A673 (cell line): ENCODE measurements around the gene SDHC.

ENCODE experiments used
- EZH2 ChIP-seq: fragments of 200-600 bp; sonication (generic); IDR thresholded peaks from 2 replicates; pipeline ENCODE4 v1.6.1; 2017; ENCODE audit warnings: borderline replicate concordance, low read depth, mild to moderate bottlenecking, mixed read lengths, antibody characterized with exemption, low read length; ENCODE audit not compliant: poor library complexity, severe bottlenecking
- TF ChIP-seq, protein P1 (sequence below): fragments of 300-800, 200-600 bp; sonication (generic); conservative IDR thresholded peaks from 2 replicates; pipeline ENCODE4 v1.5.1; 2017; ENCODE audit warnings: low read depth, mild to moderate bottlenecking, antibody characterized with exemption, low read length, moderate library complexity, mixed read lengths

DNA sequence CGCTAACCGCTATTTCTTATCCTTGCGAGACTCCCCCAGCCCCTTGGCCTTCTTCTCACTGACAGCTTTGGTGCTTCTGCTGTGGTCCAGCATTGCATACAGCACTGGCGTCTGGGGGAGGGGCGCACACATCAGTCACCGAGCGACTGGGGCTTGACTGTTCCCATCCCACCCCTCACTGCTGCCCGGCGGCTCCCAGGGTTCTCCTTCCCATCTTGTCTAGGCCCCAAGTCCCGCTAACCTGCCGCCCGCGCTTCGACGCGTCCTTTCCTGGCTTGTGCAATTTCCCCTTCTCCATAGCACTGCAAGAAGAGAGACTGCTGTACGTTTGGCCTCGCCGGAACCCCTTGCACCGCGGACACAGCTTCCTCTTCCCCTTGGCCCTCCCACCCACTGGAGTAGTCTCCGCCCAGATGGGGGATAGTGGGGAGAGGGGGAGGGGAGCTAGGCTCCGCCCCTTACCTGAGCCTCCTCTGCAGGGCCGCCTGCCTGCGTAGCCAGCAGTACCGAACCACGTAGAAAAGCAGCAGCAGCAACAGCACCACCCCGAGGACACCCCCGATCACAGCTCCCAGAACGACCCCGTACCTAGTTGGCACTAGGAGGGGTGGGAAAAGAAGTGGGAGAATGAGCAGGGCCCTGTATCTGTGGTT lies 8.2 kb upstream of the SDHC start:
- TF ChIP-seq, protein P1, sequence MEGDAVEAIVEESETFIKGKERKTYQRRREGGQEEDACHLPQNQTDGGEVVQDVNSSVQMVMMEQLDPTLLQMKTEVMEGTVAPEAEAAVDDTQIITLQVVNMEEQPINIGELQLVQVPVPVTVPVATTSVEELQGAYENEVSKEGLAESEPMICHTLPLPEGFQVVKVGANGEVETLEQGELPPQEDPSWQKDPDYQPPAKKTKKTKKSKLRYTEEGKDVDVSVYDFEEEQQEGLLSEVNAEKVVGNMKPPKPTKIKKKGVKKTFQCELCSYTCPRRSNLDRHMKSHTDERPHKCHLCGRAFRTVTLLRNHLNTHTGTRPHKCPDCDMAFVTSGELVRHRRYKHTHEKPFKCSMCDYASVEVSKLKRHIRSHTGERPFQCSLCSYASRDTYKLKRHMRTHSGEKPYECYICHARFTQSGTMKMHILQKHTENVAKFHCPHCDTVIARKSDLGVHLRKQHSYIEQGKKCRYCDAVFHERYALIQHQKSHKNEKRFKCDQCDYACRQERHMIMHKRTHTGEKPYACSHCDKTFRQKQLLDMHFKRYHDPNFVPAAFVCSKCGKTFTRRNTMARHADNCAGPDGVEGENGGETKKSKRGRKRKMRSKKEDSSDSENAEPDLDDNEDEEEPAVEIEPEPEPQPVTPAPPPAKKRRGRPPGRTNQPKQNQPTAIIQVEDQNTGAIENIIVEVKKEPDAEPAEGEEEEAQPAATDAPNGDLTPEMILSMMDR = 0 out of 2 replicates have a peak, but pooled peaks have one; percentile 27
- no peak for TF ChIP-seq EZH2
